Uterus (tissue), 2 donors: ENCODE data around the gene RDH8.

ENCODE experiments used
- POLR2A ChIP-seq, 2 donors: fragments of 450-650 bp; IDR thresholded peaks; one replicate each; pipeline ENCODE4 v1.6.1; 2016; ENCODE audit warnings: antibody characterized with exemption in 2 of 2, mild to moderate bottlenecking in 1 of 2, moderate library complexity in 1 of 2
- TF ChIP-seq, protein P1 (sequence below), 4 experiments: fragments of 200-600 bp in 2 of 4; fragments of 450-650 bp in 2 of 4; sonication (generic) in 2 of 4; IDR thresholded peaks; one replicate each; pipeline ENCODE4 v1.5.1; 2016 to 2019; ENCODE audit warnings: antibody characterized with exemption in 4 of 4, mild to moderate bottlenecking in 2 of 4, moderate library complexity in 1 of 4

DNA sequence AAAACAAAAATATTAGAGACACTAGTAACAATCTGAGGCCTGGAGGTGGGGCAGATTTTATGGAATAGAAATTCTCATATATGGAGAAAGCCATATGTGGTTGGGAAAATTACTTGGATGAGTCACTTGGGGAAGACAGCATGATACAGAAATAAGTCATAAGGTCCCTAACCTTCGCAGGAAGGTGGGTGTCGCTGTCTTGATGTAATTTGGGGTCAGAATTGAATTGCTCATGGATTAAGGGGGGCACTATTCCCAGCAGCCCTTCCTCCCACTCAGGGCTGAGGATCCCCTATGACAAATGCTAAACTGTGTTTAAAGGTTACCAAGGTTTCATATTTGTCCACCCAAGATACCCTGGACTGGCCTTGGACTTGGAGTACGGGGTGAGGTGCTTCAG lies 5.0 kb downstream of the RDH8 start:
- TF ChIP-seq, protein P1, sequence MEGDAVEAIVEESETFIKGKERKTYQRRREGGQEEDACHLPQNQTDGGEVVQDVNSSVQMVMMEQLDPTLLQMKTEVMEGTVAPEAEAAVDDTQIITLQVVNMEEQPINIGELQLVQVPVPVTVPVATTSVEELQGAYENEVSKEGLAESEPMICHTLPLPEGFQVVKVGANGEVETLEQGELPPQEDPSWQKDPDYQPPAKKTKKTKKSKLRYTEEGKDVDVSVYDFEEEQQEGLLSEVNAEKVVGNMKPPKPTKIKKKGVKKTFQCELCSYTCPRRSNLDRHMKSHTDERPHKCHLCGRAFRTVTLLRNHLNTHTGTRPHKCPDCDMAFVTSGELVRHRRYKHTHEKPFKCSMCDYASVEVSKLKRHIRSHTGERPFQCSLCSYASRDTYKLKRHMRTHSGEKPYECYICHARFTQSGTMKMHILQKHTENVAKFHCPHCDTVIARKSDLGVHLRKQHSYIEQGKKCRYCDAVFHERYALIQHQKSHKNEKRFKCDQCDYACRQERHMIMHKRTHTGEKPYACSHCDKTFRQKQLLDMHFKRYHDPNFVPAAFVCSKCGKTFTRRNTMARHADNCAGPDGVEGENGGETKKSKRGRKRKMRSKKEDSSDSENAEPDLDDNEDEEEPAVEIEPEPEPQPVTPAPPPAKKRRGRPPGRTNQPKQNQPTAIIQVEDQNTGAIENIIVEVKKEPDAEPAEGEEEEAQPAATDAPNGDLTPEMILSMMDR (IDR thresholded peaks at IDR 0.05) = no peak
- no peak for TF ChIP-seq POLR2A (IDR thresholded peaks at IDR 0.05)
